GM21528 (cell line): ENCODE measurements around the gene NTRK2.

Experiments
- ATAC-seq: cut with Tn5 transposase; IDR thresholded peaks from one replicate; pipeline ENCODE4 v1.9.1; 2021; ENCODE audit warnings: mild to moderate bottlenecking, moderate library complexity; ENCODE audit not compliant: unreplicated experiment, low FRiP score

The NTRK2 gene

GRCh38 chr9:84723426-84723825 is 53.9 kb downstream of the NTRK2 start:
- ATAC-seq: no peak

GRCh38 chr9:84731696-84732095 is 62.2 kb downstream of the NTRK2 start:
- no peak for ATAC-seq

- ATAC-seq: no peak
Observed at GRCh38 chr9:84736081-84736480, 66.6 kb downstream of the NTRK2 start.

DNA sequence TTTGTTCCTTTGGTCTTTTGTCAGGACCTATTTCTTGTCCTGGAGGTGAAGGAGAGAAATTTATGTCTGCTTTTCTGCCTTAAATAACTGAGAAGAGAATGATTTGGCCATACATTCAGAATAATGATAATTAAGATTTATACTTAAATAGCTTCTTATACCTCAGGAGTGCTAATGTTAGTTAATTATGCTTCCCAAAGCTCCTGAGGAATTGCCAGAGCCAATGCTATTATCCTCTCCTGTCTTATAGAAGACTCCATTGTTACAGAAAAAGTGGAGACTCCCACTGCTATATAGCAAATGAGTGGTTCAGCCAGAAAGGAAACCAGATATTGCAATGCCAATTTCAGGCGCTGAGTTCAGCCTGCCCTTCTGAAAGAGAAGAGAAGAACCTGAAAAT is 67.0 kb downstream of the NTRK2 start:
- ATAC-seq: no peak

DNA sequence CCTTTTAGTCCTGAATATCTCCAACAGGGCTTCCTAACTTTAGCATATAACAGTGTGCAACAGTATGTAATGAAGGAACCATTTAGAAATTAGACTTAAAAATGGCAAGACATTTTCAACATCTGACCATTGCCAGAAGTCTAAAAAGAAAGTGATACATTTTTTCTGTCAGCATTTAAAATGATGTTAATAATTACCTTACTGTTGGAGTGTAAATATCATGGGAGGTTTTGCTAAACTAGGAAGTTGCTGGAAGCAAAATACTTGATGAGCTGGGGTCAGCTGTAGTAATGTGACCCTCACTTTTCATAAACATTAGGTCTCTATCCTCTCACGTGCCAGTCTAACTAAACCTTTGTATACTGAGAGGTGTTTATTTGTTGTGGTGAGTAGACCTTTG is 68.8 kb downstream of the NTRK2 start:
- ATAC-seq: no peak

- ATAC-seq: no peak
Observed at GRCh38 chr9:84742261-84742660, 72.7 kb downstream of the NTRK2 start.

GRCh38 chr9:84744195-84744594 is 74.7 kb downstream of the NTRK2 start:
- ATAC-seq: peak; percentile 52

GRCh38 chr9:84744726-84745125 is 75.2 kb downstream of the NTRK2 start:
- no peak for ATAC-seq

GRCh38 chr9:84748112-84748511 is 78.6 kb downstream of the NTRK2 start:
- no peak for ATAC-seq

GRCh38 chr9:84750152-84750865 is 80.8 kb downstream of the NTRK2 start:
- no peak for ATAC-seq

- no peak for ATAC-seq
Observed at GRCh38 chr9:84751921-84752320, 82.4 kb downstream of the NTRK2 start.

- no peak for ATAC-seq
Observed at GRCh38 chr9:84754461-84754860, 84.9 kb downstream of the NTRK2 start.

GRCh38 chr9:84754881-84755280 is 85.4 kb downstream of the NTRK2 start:
- no peak for ATAC-seq

DNA sequence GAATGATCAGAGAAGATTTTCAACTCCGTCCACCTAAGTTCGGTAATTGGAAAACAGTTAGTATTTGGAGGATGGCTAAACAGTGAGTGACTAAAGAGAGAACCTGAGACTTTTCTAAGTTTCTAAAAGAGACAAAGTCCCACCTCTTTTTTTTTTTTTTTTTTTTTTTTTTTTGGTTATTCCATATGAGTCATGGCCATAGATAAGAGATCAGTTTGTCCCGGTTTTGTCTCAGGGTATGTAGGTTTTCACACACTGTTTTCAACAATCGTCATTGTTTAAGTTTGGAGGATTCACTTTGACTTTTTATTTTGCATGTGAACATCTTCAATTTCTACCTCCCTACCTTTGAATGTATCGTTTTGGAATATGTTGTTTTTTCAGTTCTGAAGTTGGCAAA is 85.9 kb downstream of the NTRK2 start:
- no peak for ATAC-seq

DNA sequence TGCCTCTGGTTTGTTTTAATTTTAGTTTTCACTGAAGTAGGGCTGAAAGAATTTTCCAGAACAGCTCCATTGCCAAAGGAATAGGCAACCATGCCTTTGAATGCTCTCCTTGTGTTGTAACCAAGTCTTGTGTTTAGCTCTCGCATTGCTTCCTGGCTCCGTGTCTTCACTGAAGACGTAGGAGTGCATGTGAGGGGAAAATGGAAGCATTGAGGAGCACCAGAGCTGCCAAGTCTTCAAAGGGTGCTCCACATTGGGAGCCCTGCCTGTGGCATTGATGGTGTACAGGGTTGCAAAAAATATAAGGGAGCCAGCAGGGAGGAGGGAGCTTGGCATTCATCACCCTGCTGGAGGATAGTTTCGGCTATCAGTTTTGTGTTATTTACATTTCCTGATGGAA is 86.6 kb downstream of the NTRK2 start:
- no peak for ATAC-seq

GRCh38 chr9:84756731-84757130 is 87.2 kb downstream of the NTRK2 start:
- no peak for ATAC-seq

DNA sequence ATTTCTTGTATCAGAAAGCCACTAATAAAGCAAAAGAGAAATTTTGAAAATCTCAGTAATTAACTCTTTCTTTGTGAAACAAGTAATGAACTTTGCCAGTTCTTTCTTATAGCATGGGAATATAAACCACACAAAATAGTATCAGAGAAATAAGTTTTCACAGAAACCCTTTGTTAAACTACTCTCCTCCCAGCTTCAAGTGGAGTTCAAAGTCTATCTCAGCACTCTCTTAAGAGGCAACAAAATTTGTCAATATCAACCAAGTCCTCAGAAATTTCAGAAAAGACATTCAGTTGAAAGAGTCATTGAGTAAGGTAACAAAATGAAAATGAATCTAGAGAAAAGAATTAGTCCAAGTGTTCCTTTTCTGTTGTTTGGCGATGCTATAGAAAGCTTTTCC is 89.3 kb downstream of the NTRK2 start:
- no peak for ATAC-seq

DNA sequence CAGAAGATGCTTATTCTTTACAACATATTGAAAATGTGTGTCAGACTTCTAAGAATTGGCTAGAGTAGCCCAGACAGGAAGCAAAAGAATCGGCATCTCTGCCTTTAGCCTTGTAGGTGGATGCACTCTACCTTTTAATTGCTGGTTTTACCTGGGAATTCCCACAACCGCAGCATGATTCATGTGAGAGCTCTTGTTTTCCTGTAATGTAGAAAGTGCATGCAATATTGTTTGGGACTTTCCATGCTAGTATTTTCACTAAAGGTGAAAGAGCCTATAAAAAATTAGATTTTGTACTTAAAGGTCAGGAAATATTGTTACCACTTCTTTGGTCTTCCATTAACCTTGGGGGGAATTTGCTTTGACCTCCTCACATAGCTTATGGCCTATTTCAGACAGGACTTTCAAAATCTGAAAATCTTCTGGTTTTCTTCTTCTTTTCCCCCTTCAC is 89.8 kb downstream of the NTRK2 start:
- peak; percentile 55 for ATAC-seq

DNA sequence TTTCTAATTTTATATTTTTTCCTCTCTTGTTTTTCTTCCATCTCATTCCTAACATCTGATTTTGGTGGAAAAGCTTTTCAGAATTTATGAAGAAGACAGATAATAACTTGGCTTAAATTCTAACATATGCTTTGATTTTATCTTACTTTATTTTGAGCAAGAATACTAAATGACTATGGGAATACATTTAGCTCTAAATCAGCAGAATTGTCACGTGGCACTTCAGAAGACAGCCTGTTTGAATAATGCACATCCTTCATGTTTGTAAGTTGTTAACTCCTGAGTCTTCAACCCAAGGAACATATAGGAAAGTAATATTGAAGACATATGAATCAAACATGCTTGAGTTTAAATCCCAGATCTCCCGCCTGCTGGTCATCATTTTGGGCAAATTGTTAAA is 90.3 kb downstream of the NTRK2 start:
- no peak for ATAC-seq

GRCh38 chr9:84761137-84761808 is 91.7 kb downstream of the NTRK2 start:
- ATAC-seq: peak; percentile 52

DNA sequence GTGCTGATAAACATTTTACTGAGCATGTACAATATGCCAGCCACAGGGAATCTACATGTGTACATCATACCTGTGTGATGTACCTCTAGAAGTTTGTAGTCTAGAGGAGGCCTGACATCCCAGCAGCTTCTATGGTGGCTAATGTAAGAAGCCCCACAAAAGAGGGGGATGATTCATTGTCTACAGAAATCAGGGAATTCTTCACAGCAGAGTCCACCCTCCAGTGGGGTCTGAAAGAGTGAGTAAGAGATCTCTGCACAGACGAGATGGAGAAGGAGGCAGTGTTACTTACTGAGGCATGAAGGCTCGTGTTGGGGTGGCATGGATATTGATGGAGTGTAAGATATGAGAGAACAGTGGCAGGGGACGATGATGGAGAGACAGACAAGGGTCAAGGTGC is 103.0 kb downstream of the NTRK2 start:
- ATAC-seq: no peak

- no peak for ATAC-seq
Observed at GRCh38 chr9:84773022-84773421, 103.5 kb downstream of the NTRK2 start.
